K562 (cell line): ENCODE measurements around the gene GREB1. TPM values are rescaled to one million over a fixed set of nuclear protein-coding genes. Genes with fewer than 3 reads are reported as not detected.

Source experiments
- ATAC-seq: fragments of 200-7000 bp; cut with Tn5 transposase; 3 replicates; pipeline ENCODE4 v1.9.1; 2020; ENCODE audit warnings: moderate library complexity
- BruUV-seq: library from RNA; stranded (reverse); fragments of 400-500 nt; replicated peaks from 2 replicates; lab custom pipeline; 2021; lab: Mats Ljungman, UMichigan
- CTCF ChIA-PET: fragments of 300-600 bp; formaldehyde crosslinking; extraction: SDS; loops from one replicate; lab custom pipeline; 2021; ENCODE audit warnings: low intra/inter-chr PET ratio; lab: Yijun Ruan, JAX
- POLR2A ChIA-PET: fragments of 300-600, 350-650 bp; sonication (Branson Sonifier 250); formaldehyde crosslinking; extraction: SDS; loops from one replicate; lab custom pipeline; 2021; ENCODE audit warnings: antibody characterized with exemption, inconsistent platforms; lab: Yijun Ruan, JAX
- DNase-seq, 4 experiments: peaks; one replicate each; pipeline versions ENCODE4 v3.0.0 to v3.0.0-alpha.2; 2011 to 2018; ENCODE audit warnings: low spot score in 3 of 4, mixed read lengths in 3 of 4; ENCODE audit errors: extremely low read depth in 1 of 4
- FAIRE-seq: peaks from 2 replicates; lab custom pipeline; 2011; peaks lifted over from hg19 to GRCh38; lab: Jason Lieb, UNC
- H2AFZ ChIP-seq: 2 replicates; pipeline ENCODE4 v1.6.0; 2011; ENCODE audit warnings: low read depth, low read length, control low read depth, inconsistent platforms
- H3K27ac ChIP-seq: fragments of 200-600 bp; 3 replicates; pipeline ENCODE4 v1.8.0; 2011; ENCODE audit warnings: low read depth, mild to moderate bottlenecking, control low read depth, inconsistent platforms, low read length, moderate library complexity, mixed read lengths; ENCODE audit errors: extremely low read depth
- H3K27me3 ChIP-seq, 2 experiments: fragments of 300-600 bp in 1 of 2; 2 replicates in 1 of 2; 3 replicates in 1 of 2; pipeline versions ENCODE4 v1.6.0 to v1.8.0; 2011; ENCODE audit warnings: inconsistent platforms in 2 of 2, low read length in 2 of 2, mild to moderate bottlenecking in 1 of 2, mixed read lengths in 1 of 2, moderate library complexity in 1 of 2; ENCODE audit not compliant: control insufficient read depth in 2 of 2, insufficient read depth in 2 of 2
- H3K36me3 ChIP-seq: fragments of 300-600 bp; 3 replicates; pipeline ENCODE4 v1.8.0; 2011; ENCODE audit warnings: mild to moderate bottlenecking, low read length, inconsistent platforms; ENCODE audit not compliant: control insufficient read depth, insufficient read depth
- H3K4me1 ChIP-seq, 2 experiments: fragments of 200-600 bp in 1 of 2; replicated peaks in 1 of 2; 2 replicates in 1 of 2; 3 replicates in 1 of 2; pipeline versions ENCODE4 v1.5.1 to v1.8.0; 2011; ENCODE audit warnings: inconsistent platforms in 2 of 2, low read length in 2 of 2, mild to moderate bottlenecking in 1 of 2, mixed read lengths in 1 of 2, moderate library complexity in 1 of 2; ENCODE audit not compliant: control insufficient read depth in 2 of 2, insufficient read depth in 2 of 2
- H3K4me2 ChIP-seq: 2 replicates; pipeline ENCODE4 v1.6.1; 2011; ENCODE audit warnings: low read length, control low read depth, inconsistent platforms, mixed read lengths; ENCODE audit not compliant: insufficient read depth
- H3K4me3 ChIP-seq: fragments of 200-600 bp; sonication (generic), shearing (Covaris generic); 2 replicates; pipeline ENCODE4 v1.5.1; 2016; ENCODE audit warnings: control low read depth, inconsistent platforms
- H3K79me2 ChIP-seq: fragments of 200-600 bp; 3 replicates; pipeline ENCODE4 v1.8.0; 2011; ENCODE audit warnings: low read length, inconsistent platforms; ENCODE audit not compliant: control insufficient read depth, insufficient read depth
- H3K9ac ChIP-seq, 2 experiments: 2 replicates each; pipeline versions ENCODE4 v1.6.0 to v1.6.1; 2011; ENCODE audit warnings: low read depth in 2 of 2, low read length in 2 of 2, control low read depth in 1 of 2, inconsistent platforms in 1 of 2, mild to moderate bottlenecking in 1 of 2, mixed read lengths in 1 of 2; ENCODE audit not compliant: insufficient read depth in 1 of 2
- H3K9me1 ChIP-seq: one replicate; pipeline ENCODE4 v1.6.0; 2011; ENCODE audit warnings: inconsistent platforms, mild to moderate bottlenecking, low read length, moderate library complexity; ENCODE audit not compliant: control insufficient read depth, insufficient read depth
- H3K9me3 ChIP-seq: replicated peaks from 2 replicates; pipeline ENCODE4 v1.5.1; 2011; ENCODE audit warnings: low read depth, low read length, inconsistent platforms; ENCODE audit not compliant: control insufficient read depth, insufficient read depth
- H4K20me1 ChIP-seq: replicated peaks from 2 replicates; pipeline ENCODE4 v1.6.1; 2011; ENCODE audit warnings: low read length, inconsistent platforms, mixed read lengths; ENCODE audit not compliant: control insufficient read depth, insufficient read depth
- CBFA2T2 ChIP-seq: fragments of 450-650 bp; conservative IDR thresholded peaks from 2 replicates; pipeline ENCODE4 v1.6.1; 2017; ENCODE audit warnings: mild to moderate bottlenecking
- DIDO1 ChIP-seq: fragments of 450-650 bp; IDR thresholded peaks from 2 replicates; pipeline ENCODE4 v1.6.1; 2016; ENCODE audit warnings: low read depth, missing biosample characterization, missing genetic modification characterization
- FOXK1 ChIP-seq: sonication (generic); formaldehyde crosslinking; IDR thresholded peaks from 2 replicates; pipeline ENCODE4 v1.8.0; 2022; ENCODE audit warnings: missing genetic modification reagents, mild to moderate bottlenecking, borderline replicate concordance
- GATA2 ChIP-seq: sonication (generic); formaldehyde crosslinking; IDR thresholded peaks from 2 replicates; pipeline ENCODE4 v1.4.0; 2020; ENCODE audit warnings: mild to moderate bottlenecking, missing genetic modification reagents
- GMEB1 ChIP-seq: fragments of 250-450 bp; sonication (Bioruptor Pico); IDR thresholded peaks from 2 replicates; pipeline ENCODE4 v1.4.0; 2020; ENCODE audit warnings: mild to moderate bottlenecking
- HDAC2 ChIP-seq: fragments of 450-650 bp; IDR thresholded peaks from 2 replicates; pipeline ENCODE4 v1.6.1; 2016; ENCODE audit warnings: mild to moderate bottlenecking
- KAT8 ChIP-seq: fragments of 450-650 bp; IDR thresholded peaks from 2 replicates; pipeline ENCODE4 v1.6.1; 2016; ENCODE audit warnings: low read depth, mild to moderate bottlenecking
- LARP7 ChIP-seq: fragments of 450-650 bp; IDR thresholded peaks from 2 replicates; pipeline ENCODE4 v1.6.1; 2016
- NFYB ChIP-seq: IDR thresholded peaks from 2 replicates; pipeline ENCODE4 v1.6.1; 2011; ENCODE audit warnings: mild to moderate bottlenecking, moderate library complexity; ENCODE audit not compliant: insufficient read length; ENCODE audit errors: extremely low read depth
- USF2 ChIP-seq: sonication (generic); formaldehyde crosslinking; IDR thresholded peaks from 2 replicates; pipeline ENCODE4 v1.5.0; 2020; ENCODE audit warnings: missing genetic modification reagents
- ZBTB7A ChIP-seq: IDR thresholded peaks from 2 replicates; pipeline ENCODE4 v1.6.1; 2011; ENCODE audit warnings: low read depth, mild to moderate bottlenecking, low read length, moderate library complexity, borderline replicate concordance; ENCODE audit not compliant: control insufficient read depth
- ZNF583 ChIP-seq: fragments of 250-450 bp; sonication (Bioruptor Pico); IDR thresholded peaks from 2 replicates; pipeline ENCODE4 v1.4.0; 2020
- ZNF696 ChIP-seq: fragments of 250-450 bp; sonication (Bioruptor Pico); conservative IDR thresholded peaks from 2 replicates; pipeline ENCODE4 v1.4.0; 2020; ENCODE audit warnings: mild to moderate bottlenecking, moderate library complexity
- ZNF77 ChIP-seq: fragments of 250-450 bp; sonication (Bioruptor Pico); IDR thresholded peaks from 2 replicates; pipeline ENCODE4 v1.5.0; 2020
- ZNF830 ChIP-seq: fragments of 250-450 bp; sonication (Bioruptor Pico); IDR thresholded peaks from 2 replicates; pipeline ENCODE4 v1.5.0; 2021; ENCODE audit warnings: mild to moderate bottlenecking
- WGBS: fragments of 100-300 bp; shearing (Covaris generic); methylation state at CpG from one replicate; pipeline ENCODE4 v1.1.6; 2016; ENCODE audit warnings: low coverage, mixed read lengths; ENCODE audit not compliant: insufficient coverage; ENCODE audit errors: missing lambda C conversion rate; 5-methylcytosine and 5-hydroxymethylcytosine counted together
- in situ Hi-C: fragments of 300-500 bp; cut with MboI; formaldehyde crosslinking; loops from 4 replicates; pipeline ENCODE4 v1.15.0; 2018; ENCODE audit warnings: inconsistent platforms, mixed read lengths
- intact Hi-C: fragments of 100-400 bp; cut with micrococcal nuclease; formaldehyde crosslinking; loops from 2 replicates; pipeline ENCODE4 v1.14.2; 2022
- polyA plus RNA-seq, 8 experiments: library from polyadenylated mRNA; depleted of rRNA in 4 of 8; stranded (reverse) in 5 of 8; unstranded in 3 of 8; fragments of >200 nt; fragmentation: Nextera tagmentation in 2 of 8; fragmentation: Illumina TruSeq in 1 of 8; extraction: Ambion mirVana in 2 of 8; extraction: Trizol in 1 of 8; gene quantifications; 2 replicates each; pipeline versions ENCODE4 v1.2.1 to v1.2.3, GENCODE V29; 2011 to 2014; ENCODE audit warnings: inconsistent platforms in 1 of 8, missing spikeins in 1 of 8
- total RNA-seq, 7 experiments: library from RNA; depleted of rRNA in 6 of 7; stranded (reverse); fragments of >200 nt in 6 of 7; fragmentation: Illumina TruSeq in 2 of 7; extraction: Trizol in 2 of 7; gene quantifications; 2 replicates each; pipeline versions ENCODE4 v1.2.1 to v1.2.3, GENCODE V29; 2011 to 2021; ENCODE audit warnings: low replicate concordance in 1 of 7
- TF ChIP-seq, protein P1 (sequence below): fragments of 150-350 bp; IDR thresholded peaks from 2 replicates; pipeline ENCODE4 v1.6.1; 2014; ENCODE audit warnings: low read depth, mild to moderate bottlenecking, low read length, borderline replicate concordance
- TF ChIP-seq, protein P2 (sequence below): fragments of 250-450 bp; sonication (Bioruptor Pico); IDR thresholded peaks from 2 replicates; pipeline ENCODE4 v1.8.0; 2021; ENCODE audit warnings: moderate library complexity, mild to moderate bottlenecking, inconsistent platforms

The GREB1 gene
- total and polyA plus RNA-seq, 9 of the 15 experiments (the other 6 are each of a cell fraction or from before 2014, with no cell fraction given), result 0.04 to 0.86 (median 0.10) TPM; not detected in 1

- TF ChIP-seq, protein P1, sequence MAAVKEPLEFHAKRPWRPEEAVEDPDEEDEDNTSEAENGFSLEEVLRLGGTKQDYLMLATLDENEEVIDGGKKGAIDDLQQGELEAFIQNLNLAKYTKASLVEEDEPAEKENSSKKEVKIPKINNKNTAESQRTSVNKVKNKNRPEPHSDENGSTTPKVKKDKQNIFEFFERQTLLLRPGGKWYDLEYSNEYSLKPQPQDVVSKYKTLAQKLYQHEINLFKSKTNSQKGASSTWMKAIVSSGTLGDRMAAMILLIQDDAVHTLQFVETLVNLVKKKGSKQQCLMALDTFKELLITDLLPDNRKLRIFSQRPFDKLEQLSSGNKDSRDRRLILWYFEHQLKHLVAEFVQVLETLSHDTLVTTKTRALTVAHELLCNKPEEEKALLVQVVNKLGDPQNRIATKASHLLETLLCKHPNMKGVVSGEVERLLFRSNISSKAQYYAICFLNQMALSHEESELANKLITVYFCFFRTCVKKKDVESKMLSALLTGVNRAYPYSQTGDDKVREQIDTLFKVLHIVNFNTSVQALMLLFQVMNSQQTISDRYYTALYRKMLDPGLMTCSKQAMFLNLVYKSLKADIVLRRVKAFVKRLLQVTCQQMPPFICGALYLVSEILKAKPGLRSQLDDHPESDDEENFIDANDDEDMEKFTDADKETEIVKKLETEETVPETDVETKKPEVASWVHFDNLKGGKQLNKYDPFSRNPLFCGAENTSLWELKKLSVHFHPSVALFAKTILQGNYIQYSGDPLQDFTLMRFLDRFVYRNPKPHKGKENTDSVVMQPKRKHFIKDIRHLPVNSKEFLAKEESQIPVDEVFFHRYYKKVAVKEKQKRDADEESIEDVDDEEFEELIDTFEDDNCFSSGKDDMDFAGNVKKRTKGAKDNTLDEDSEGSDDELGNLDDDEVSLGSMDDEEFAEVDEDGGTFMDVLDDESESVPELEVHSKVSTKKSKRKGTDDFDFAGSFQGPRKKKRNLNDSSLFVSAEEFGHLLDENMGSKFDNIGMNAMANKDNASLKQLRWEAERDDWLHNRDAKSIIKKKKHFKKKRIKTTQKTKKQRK, result no peak
- TF ChIP-seq GMEB1, result no peak
- TF ChIP-seq HDAC2, result no peak
- no peak for TF ChIP-seq USF2 (CRISPR knock-in tag)
- no peak for TF ChIP-seq GATA2 (CRISPR knock-in tag)
- TF ChIP-seq, protein P2, sequence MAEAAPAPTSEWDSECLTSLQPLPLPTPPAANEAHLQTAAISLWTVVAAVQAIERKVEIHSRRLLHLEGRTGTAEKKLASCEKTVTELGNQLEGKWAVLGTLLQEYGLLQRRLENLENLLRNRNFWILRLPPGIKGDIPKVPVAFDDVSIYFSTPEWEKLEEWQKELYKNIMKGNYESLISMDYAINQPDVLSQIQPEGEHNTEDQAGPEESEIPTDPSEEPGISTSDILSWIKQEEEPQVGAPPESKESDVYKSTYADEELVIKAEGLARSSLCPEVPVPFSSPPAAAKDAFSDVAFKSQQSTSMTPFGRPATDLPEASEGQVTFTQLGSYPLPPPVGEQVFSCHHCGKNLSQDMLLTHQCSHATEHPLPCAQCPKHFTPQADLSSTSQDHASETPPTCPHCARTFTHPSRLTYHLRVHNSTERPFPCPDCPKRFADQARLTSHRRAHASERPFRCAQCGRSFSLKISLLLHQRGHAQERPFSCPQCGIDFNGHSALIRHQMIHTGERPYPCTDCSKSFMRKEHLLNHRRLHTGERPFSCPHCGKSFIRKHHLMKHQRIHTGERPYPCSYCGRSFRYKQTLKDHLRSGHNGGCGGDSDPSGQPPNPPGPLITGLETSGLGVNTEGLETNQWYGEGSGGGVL (CRISPR knock-in tag), result no peak
- no peak for TF ChIP-seq ZNF77 (CRISPR knock-in tag)
- no peak for TF ChIP-seq CBFA2T2
- TF ChIP-seq LARP7, result no peak
- no peak for TF ChIP-seq ZBTB7A
- no peak for TF ChIP-seq KAT8
- no peak for TF ChIP-seq FOXK1 (CRISPR knock-in tag)
- TF ChIP-seq NFYB, result no peak
- TF ChIP-seq DIDO1 (tag), result no peak
- no peak for TF ChIP-seq ZNF583 (CRISPR knock-in tag)
- no peak for TF ChIP-seq ZNF830 (CRISPR knock-in tag)
- TF ChIP-seq ZNF696 (CRISPR knock-in tag), result no peak
- no peaks in the 10 kb centered on the region for H3K36me3 ChIP-seq
- no peak overlapping the region for H3K4me3 ChIP-seq
- H3K27me3 ChIP-seq, result peaks cover 47 to 77% of the 10 kb centered on the region in 2 experiments
- intact Hi-C loops (no loop called here), in situ Hi-C loops (no loop called here)
- no peak overlapping the region for H3K27ac ChIP-seq
- H4K20me1 ChIP-seq, result 0 out of 2 replicates have a peak, but pooled peaks cover 2% of the 10 kb centered on the region
- H3K4me1 ChIP-seq, result peaks cover 0 to 6% of the 10 kb centered on the region in 2 experiments; a peak in 1 of 5 replicates
- no peak overlapping the region for H3K4me2 ChIP-seq
- no peak for FAIRE-seq
- H3K9ac ChIP-seq, result no peak overlapping the region
- H3K79me2 ChIP-seq, result no peaks in the 10 kb centered on the region
- no peak for ATAC-seq
- no peak overlapping the region for H2AFZ ChIP-seq
- H3K9me1 ChIP-seq, result no peaks in the 10 kb centered on the region
- ChIA-PET POLR2A (no interaction called here), CTCF (no interaction called here)
- no TSS peak for BruUV-seq
- WGBS, result 0% methylated on average over 5 of the region's 5 CpGs
- DNase-seq, result no peak
- H3K9me3 ChIP-seq, result no peaks in the 10 kb centered on the region
Measured at GRCh38 chr2:11639503-11639902, 105.7 kb downstream of the GREB1 start.
